IgD-negative memory B cell (primary cell): ENCODE data around the gene IRF1. TPM values are rescaled to one million over a fixed set of nuclear protein-coding genes. Genes with fewer than 3 reads are reported as not detected.

Experiments
- polyA plus RNA-seq: library from polyadenylated mRNA; unstranded; fragments of 300-500 nt; fragmentation: Illumina TruSeq; gene quantifications from one replicate; pipeline ENCODE4 v1.2.3, GENCODE V29; 2021

IRF1 gene
- polyA plus RNA-seq, 1 donor from 2014 or later, result 207 TPM

Other genes starting within 250 kb of the IRF1 start
- not detected for gene PDLIM4, start 233.1 kb downstream of the IRF1 start, polyA plus RNA-seq
- gene SLC22A4, start 196.4 kb downstream of the IRF1 start, polyA plus RNA-seq, result not detected
- 1.9 TPM for gene SLC22A5, start 121.1 kb downstream of the IRF1 start, polyA plus RNA-seq
- not detected for gene IL5, start 52.7 kb upstream of the IRF1 start, polyA plus RNA-seq
- gene RAD50, start 66.2 kb upstream of the IRF1 start, polyA plus RNA-seq, result 33.4 TPM
- not detected for gene IL13, start 167.4 kb upstream of the IRF1 start, polyA plus RNA-seq
- gene IL4, start 183.2 kb upstream of the IRF1 start, polyA plus RNA-seq, result not detected
- 11.1 TPM for gene KIF3A, start 246.8 kb upstream of the IRF1 start, polyA plus RNA-seq